Parietal lobe (tissue), 1 donor: ENCODE results near the gene TMEM138. TPM values are rescaled to one million over a fixed set of nuclear protein-coding genes. Genes with fewer than 3 reads are reported as not detected.

Source experiments
- total RNA-seq: library from RNA; depleted of rRNA; stranded (reverse); fragments of >200 nt; gene quantifications from one replicate; pipeline ENCODE4 v1.2.3, GENCODE V29; 2014

Gene TMEM138
- 43.2 TPM for total RNA-seq

GRCh38 chr11:61361741-61362541, at the start of gene TMEM138, which contains the start of gene CYB561A3:
Gene TMEM138, plus strand, starts transcription at chr11:61362374. Its CDS starts 2,017 bp downstream, at chr11:61364391.
Gene CYB561A3, minus strand, starts transcription at chr11:61361882. Its CDS starts 5,169 bp downstream, at chr11:61356713.

DNA sequence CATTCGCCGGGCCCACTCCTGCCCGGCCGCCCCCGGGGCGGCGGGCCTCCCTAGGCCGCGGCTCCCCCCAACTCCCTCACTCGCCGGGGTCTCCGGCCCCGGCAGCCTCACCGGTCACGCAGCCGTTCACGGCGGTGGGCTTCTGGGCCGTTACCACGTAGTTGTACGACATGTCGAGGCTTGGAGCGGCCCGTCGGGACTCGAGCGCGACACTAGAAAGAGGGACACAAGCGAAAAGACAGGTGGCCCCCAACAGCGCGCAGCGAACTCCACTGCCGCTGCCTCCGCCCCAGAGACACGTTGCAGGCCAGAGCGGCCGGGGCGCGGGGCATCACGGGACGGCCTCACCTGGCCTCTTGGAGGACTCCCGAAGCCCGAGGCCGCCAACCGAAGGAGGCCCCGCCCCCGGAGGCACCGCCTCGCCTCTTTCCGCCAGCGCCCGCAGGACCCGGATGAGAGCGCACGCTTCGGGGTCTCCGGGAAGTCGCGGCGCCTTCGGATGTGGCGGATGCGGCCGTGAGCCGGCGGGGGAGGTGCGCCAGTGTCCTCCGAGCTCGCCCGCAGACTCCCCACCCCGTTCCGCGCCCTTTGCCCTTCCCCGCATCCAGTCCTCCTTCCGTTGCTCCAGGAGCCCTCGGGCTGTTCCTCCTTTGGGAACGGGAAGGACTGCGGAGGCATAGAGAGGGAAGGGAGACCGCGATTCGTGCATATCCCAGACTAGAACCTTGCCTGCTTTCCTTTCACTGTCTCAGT, 29.2 kb upstream of the TMEM138 start, which contains the start of the genes DDB1 and TKFC:
Gene DDB1, minus strand, starts transcription at position 309 of the 753 bp plus-strand sequence. Its CDS starts 137 bp downstream, at position 172.
Gene TKFC, plus strand, starts transcription at position 432 of the 753 bp plus-strand sequence. CDS start 1,501 bp downstream, outside the sequence.

Other genes with a start within 250 kb of the TMEM138 start
- gene VPS37C, start 200.9 kb upstream of the TMEM138 start, total RNA-seq: 12.2 TPM
- gene PGA3, start 158.9 kb upstream of the TMEM138 start, total RNA-seq: not detected
- not detected for gene PGA4, start 140.0 kb upstream of the TMEM138 start, total RNA-seq
- not detected for gene PGA5, start 121.2 kb upstream of the TMEM138 start, total RNA-seq
- gene VWCE, start 67.1 kb upstream of the TMEM138 start, total RNA-seq: 7.2 TPM
- gene DDB1, start 29.3 kb upstream of the TMEM138 start, total RNA-seq: 201 TPM
- gene TKFC, start 29.1 kb upstream of the TMEM138 start, total RNA-seq: 14.4 TPM
- 12.5 TPM for gene CYB561A3, start 492 bp upstream of the TMEM138 start, total RNA-seq
- 9.4 TPM for gene TMEM216, start 30.2 kb downstream of the TMEM138 start, total RNA-seq
- 50.4 TPM for gene CPSF7, start 67.6 kb downstream of the TMEM138 start, total RNA-seq
- gene SDHAF2, start 67.8 kb downstream of the TMEM138 start, total RNA-seq: 52.3 TPM
- gene LRRC10B, start 146.4 kb downstream of the TMEM138 start, total RNA-seq: 2.5 TPM
- 23.5 TPM for gene SYT7, start 218.7 kb downstream of the TMEM138 start, total RNA-seq